Endothelial cell of umbilical vein (primary cell): Measurements from ENCODE around the gene ARHGEF10L.

Experiments used
- CTCF ChIP-seq, 2 donors: IDR thresholded peaks; 1 replicate in 1 of 2; 2 replicates in 1 of 2; pipeline ENCODE4 v1.5.1; 2011; ENCODE audit warnings: low read length in 2 of 2, mild to moderate bottlenecking in 2 of 2, moderate library complexity in 2 of 2, control low read depth in 1 of 2, inconsistent platforms in 1 of 2, low read depth in 1 of 2; ENCODE audit not compliant: insufficient read depth in 1 of 2; ENCODE audit errors: extremely low read depth in 1 of 2
- EZH2 ChIP-seq: IDR thresholded peaks from 2 replicates; pipeline ENCODE4 v1.6.1; 2012; ENCODE audit warnings: borderline replicate concordance, low read depth, mild to moderate bottlenecking, moderate library complexity, low read length, inconsistent platforms; ENCODE audit not compliant: severe bottlenecking
- JUN ChIP-seq: IDR thresholded peaks from 2 replicates; pipeline ENCODE4 v1.6.1; 2011; ENCODE audit warnings: borderline replicate concordance, low read depth; ENCODE audit not compliant: insufficient read length, insufficient read depth
- MAX ChIP-seq: IDR thresholded peaks from 2 replicates; pipeline ENCODE4 v1.6.1; 2011; ENCODE audit not compliant: insufficient read depth, insufficient read length
- MYC ChIP-seq: IDR thresholded peaks from one replicate; pipeline ENCODE4 v1.6.1; 2011; ENCODE audit warnings: mild to moderate bottlenecking, low read depth, low read length
- POLR2A ChIP-seq: IDR thresholded peaks from 2 replicates; pipeline ENCODE4 v1.6.1; 2012; ENCODE audit warnings: low read depth, mild to moderate bottlenecking, control low read depth, low read length

DNA sequence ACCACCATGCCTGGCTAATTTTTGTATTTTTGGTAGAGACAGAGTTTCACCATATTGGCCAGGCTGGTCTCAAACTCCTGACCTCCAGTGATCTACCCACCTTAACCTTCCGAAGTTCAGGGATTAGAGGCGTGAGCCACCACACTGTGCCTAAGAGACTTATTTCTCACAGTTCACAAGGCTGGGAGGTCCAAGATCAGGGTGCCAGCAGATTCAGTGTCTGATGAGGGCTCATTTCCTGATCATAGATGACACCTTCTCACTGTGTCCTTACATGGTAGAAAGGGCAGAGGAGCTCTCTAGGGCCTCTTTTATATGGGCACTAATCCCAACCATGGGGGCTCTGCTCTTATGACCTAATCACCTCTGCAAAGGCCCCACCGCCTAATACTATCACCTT is 58.8 kb downstream of the ARHGEF10L start:
- no peak for TF ChIP-seq POLR2A
- no peak for TF ChIP-seq CTCF (IDR thresholded peaks at IDR 0.05; ENCODE audit: extremely low read depth in 1 of 2, insufficient read depth in 1 of 2, low read depth in 1 of 2, low read length in 2 of 2)
- TF ChIP-seq MAX = no peak
- TF ChIP-seq MYC = no peak
- no peak for TF ChIP-seq EZH2
- no peak for TF ChIP-seq JUN
